CD4-positive, alpha-beta T cell treated with Interleukin-17A for 1 hour (primary cell): Measurements from ENCODE around the gene ADAMTS3.

Source experiments
- DNase-seq: peaks from one replicate; pipeline ENCODE4 v3.0.0-alpha.2; 2020

ADAMTS3 gene

DNA sequence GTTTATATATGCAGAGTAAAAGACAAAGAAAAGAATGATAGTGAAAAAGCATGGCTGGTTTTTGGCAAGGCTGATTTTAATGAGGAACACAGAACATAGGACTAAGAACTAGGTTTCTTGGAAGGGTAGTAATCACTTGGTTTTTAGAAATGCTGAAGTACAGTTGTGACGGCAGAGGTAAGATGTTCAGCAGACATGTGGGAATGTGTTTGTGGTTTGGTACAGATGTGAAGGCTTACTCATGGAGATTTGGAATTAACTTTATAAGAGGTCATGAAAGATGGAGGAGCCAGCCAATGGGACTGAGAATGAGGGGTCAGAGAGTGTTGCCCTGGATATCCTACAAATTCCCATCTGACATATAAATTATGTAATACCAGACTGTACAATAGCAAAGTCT is 293.6 kb downstream of the ADAMTS3 start:
- no peak for DNase-seq

DNA sequence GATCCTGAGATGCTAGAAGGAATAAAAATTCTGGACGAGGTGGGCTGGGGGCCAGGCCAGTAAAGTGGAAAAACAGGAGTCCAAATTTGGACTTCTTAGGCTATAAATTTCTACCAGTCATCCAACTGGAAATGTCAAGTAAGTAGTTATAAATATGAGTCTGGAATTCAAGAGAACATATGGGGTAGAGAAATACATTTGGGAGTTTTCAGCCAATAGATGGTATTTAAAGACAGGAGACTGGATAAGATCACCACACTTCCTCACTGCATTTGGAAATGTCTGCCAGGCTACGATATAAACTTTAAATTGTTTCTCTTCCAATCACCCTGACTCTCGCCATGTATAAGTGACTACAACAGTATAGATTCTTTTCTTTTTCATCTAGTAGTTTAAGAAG is 294.8 kb downstream of the ADAMTS3 start:
- DNase-seq = no peak

DNA sequence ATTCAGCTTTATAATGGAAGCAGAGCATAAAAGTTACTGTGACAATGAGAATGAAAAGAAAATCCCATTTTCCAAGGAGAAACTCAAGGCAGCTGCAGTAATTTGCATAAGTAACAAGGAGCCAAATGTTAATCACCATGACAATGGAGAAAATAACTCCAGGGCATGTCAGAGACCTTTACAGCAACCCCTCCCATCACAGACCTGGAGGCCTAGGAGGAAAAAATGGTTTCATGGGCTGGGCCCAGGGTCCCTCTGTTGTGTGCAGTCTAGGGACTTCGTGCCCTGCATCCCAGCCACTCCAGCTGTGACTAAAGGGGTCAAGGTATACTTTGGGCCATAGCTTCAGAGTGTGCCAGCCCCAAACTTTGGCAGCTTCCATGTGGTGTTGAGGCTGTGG is 313.8 kb downstream of the ADAMTS3 start:
- no peak for DNase-seq

DNA sequence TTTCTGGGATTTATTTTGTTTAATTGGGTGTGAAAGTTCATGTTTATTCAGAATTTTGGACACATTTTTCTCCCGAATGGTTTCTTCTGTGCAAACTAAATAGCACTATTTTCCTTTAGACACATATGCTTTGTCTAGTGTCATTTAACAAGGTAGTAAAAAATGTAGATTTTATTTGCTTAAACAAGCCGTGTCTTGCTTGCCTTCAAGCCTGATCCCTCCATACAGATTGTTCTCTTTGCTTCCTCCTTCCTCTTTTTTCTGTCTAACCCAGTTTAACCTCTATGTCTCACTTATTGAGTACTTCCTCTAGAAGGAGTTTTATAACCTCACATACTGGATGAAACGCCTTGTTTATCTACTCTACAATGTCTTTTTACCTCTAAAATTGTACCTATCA is 325.4 kb downstream of the ADAMTS3 start:
- DNase-seq = no peak

DNA sequence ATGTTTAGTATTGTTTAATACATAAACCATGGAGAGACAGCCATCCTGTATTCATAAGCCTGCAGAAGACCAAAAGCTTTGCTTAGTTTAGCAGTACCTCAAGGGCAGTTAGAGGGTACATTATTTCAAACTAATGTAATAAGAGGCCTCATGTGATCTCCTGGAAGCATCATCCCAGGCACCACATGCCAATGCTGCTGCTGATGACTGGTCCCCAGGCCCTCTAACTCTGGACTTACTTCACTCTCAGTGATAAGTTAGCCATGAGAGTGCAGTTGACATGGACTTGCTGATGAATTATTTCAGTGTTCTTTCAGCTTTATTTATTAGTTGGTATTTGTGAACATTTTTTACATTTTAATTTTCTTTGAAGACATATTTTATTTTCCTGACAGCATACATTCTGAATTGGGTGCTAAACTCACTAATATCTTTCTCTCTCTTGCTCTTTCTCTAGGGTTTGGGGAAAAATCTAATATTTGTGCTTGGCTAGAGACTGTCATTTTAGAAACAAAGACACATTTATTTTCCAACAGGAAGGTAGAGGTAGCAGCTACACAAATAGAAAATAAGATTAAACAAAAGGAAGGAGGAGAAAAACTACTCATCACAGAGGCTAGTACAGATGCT is 329.4 kb downstream of the ADAMTS3 start:
- no peak for DNase-seq
